Activated T-cell treated with anti-CD3 and anti-CD28 coated beads, Interleukin-2, amount 50 U/mL, for 24 hours (primary cell): ENCODE results near the gene INSM2.

Experiments
- DNase-seq: peaks from one replicate; pipeline ENCODE4 v3.0.0-alpha.2; 2020
- H3K27ac Mint-ChIP-seq: 2 replicates; pipeline ENCODE4 v1.8.0; 2020; ENCODE audit warnings: mild to moderate bottlenecking, mixed read lengths
- H3K27me3 Mint-ChIP-seq: 2 replicates; pipeline ENCODE4 v1.8.0; 2020; ENCODE audit warnings: mixed read lengths
- H3K36me3 Mint-ChIP-seq: 2 replicates; pipeline ENCODE4 v1.8.0; 2020; ENCODE audit warnings: low read depth, mixed read lengths
- H3K4me1 Mint-ChIP-seq: 2 replicates; pipeline ENCODE4 v1.8.0; 2020; ENCODE audit warnings: low read depth, mixed read lengths
- H3K4me3 Mint-ChIP-seq: 2 replicates; pipeline ENCODE4 v1.8.0; 2020; ENCODE audit warnings: mild to moderate bottlenecking, moderate library complexity, mixed read lengths
- H3K9me3 Mint-ChIP-seq: 2 replicates; pipeline ENCODE4 v1.8.0; 2020; ENCODE audit warnings: mixed read lengths

Gene INSM2

GRCh38 chr14:35573911-35574310 lies 39.9 kb downstream of the INSM2 start:
- Mint-ChIP-seq H3K4me3 (no peak overlapping the region), H3K4me1 (no peaks in the 10 kb centered on the region), H3K36me3 (peaks cover 28% of the 10 kb centered on the region), H3K9me3 (no peaks in the 10 kb centered on the region), H3K27me3 (no peaks in the 10 kb centered on the region), H3K27ac (no peak overlapping the region)
- DNase-seq: no peak

- H3K27me3 Mint-ChIP-seq: no peaks in the 10 kb centered on the region
- DNase-seq: no peak
- H3K4me3 Mint-ChIP-seq: no peak overlapping the region
- H3K9me3 Mint-ChIP-seq: no peaks in the 10 kb centered on the region
- peaks cover 4% of the 10 kb centered on the region for H3K4me1 Mint-ChIP-seq
- peaks cover 17% of the 10 kb centered on the region for H3K36me3 Mint-ChIP-seq
- H3K27ac Mint-ChIP-seq: no peak overlapping the region
These were observed 42.3 kb downstream of the INSM2 start for GRCh38 chr14:35576260-35576659.

GRCh38 chr14:35576856-35577255 lies 42.9 kb downstream of the INSM2 start:
- Mint-ChIP-seq H3K27me3 (no peaks in the 10 kb centered on the region), H3K4me1 (peaks cover 4% of the 10 kb centered on the region), H3K27ac (no peak overlapping the region), H3K36me3 (peaks cover 17% of the 10 kb centered on the region), H3K9me3 (no peaks in the 10 kb centered on the region), H3K4me3 (no peak overlapping the region)
- no peak for DNase-seq

- H3K27me3 Mint-ChIP-seq: no peaks in the 10 kb centered on the region
- peaks cover 19% of the 10 kb centered on the region for H3K36me3 Mint-ChIP-seq
- no peak overlapping the region for H3K4me3 Mint-ChIP-seq
- DNase-seq: no peak
- no peak overlapping the region for H3K27ac Mint-ChIP-seq
- peaks cover 4% of the 10 kb centered on the region for H3K4me1 Mint-ChIP-seq
- no peaks in the 10 kb centered on the region for H3K9me3 Mint-ChIP-seq
These were observed 44.2 kb downstream of the INSM2 start for GRCh38 chr14:35578135-35578534.

- no peaks in the 10 kb centered on the region for H3K9me3 Mint-ChIP-seq
- H3K27ac Mint-ChIP-seq: no peak overlapping the region
- no peak overlapping the region for H3K4me3 Mint-ChIP-seq
- peaks cover 24% of the 10 kb centered on the region for H3K36me3 Mint-ChIP-seq
- no peak for DNase-seq
- peaks cover 4% of the 10 kb centered on the region for H3K4me1 Mint-ChIP-seq
- no peaks in the 10 kb centered on the region for H3K27me3 Mint-ChIP-seq
These were observed 44.7 kb downstream of the INSM2 start for GRCh38 chr14:35578639-35579038.
